ENCODE results near the gene ARL8A. TPM values are rescaled to one million over a fixed set of nuclear protein-coding genes. Genes with fewer than 3 reads are reported as not detected.
"Not testable (repeated sequence)": the region's sequence is repeated elsewhere in the genome, so short reads cannot be mapped to it uniquely, and the experiment has no call there.

The ARL8A gene
- total and polyA plus RNA-seq, 2 donors (not counting 1 experiment from before 2014, with no cell fraction given): 67.6 to 70.7 TPM

DNA sequence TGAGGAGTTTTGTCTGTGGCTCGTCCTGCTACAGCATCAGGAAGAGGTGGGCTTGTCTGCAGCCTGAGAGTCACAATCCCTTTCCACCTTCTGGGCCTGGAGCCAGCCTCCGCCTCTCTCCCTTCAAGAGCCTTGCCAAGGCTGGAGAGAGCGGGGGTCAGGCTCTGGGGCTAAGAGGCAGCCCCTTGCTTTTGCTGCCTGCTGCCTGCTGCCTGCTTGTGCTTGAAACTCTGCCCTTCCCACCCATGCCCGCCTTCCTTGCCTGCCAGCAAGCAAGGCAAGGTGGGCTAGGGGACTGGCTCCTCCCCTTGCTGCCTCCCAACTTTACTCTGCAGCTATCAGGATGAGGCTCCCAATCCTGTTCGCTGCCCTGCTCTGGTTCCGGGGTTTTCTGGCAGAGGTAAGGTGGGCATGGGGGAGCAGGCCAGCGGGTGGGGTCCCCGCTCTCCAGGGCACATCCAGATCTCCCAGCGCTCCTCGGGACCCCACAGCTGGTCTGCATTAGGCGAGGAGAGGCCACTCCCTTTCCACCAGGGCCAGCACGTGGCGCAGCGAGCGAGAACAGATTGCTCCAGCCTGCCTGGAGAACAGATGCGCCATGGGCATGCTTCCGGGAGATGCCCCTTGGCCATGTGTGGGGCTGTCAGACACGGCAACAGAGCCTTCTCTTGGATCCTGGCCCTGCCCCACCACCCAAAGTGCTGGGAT lies 23.3 kb upstream of the ARL8A start:
- Mint-ChIP-seq H3K4me3 (no peak overlapping the region), H3K27me3 (peaks cover 6% of the 10 kb centered on the region), H3K4me1 (peaks cover 37% of the 10 kb centered on the region), H3K27ac (no peak overlapping the region), H3K9me3 (ENCODE audit: insufficient read depth) (no peaks in the 10 kb centered on the region)
- H3K79me2 ChIP-seq (ENCODE audit: control insufficient read depth, insufficient read depth, low read length): peaks cover 12% of the 10 kb centered on the region
- no peaks in the 10 kb centered on the region for H4K20me1 ChIP-seq (ENCODE audit: control insufficient read depth, insufficient read depth, low read length, poor library complexity, severe bottlenecking)
- H3K4me1 ChIP-seq (ENCODE audit: control insufficient read depth in 2 of 2, insufficient read depth in 2 of 2, low read length in 2 of 2): peaks cover 31 to 38% of the 10 kb centered on the region in 2 donors
- no peaks in the 10 kb centered on the region for H3K36me3 ChIP-seq (replicated peaks in 1 of 2; ENCODE audit: control extremely low read depth in 1 of 2, control insufficient read depth in 1 of 2, extremely low read depth in 1 of 2, insufficient read depth in 2 of 2, low read length in 1 of 2)
- ChIA-PET CTCF (no interaction called here), POLR2A (no interaction called here)
- no peak overlapping the region for H3K4me2 ChIP-seq (replicated peaks; ENCODE audit: low read depth, low read length, poor library complexity, severe bottlenecking)
- no peak for DNase-seq
- WGBS (ENCODE audit: insufficient coverage): 92% methylated on average over 17 of the region's 18 CpGs
- no peaks in the 10 kb centered on the region for H3K27me3 ChIP-seq (replicated peaks in 1 of 4; ENCODE audit: control extremely low read depth in 1 of 4, control insufficient read depth in 3 of 4, insufficient read depth in 4 of 4, low read length in 3 of 4)
- no peak overlapping the region for H2AFZ ChIP-seq (ENCODE audit: insufficient read depth, low read depth, low read length, poor library complexity, severe bottlenecking)
- H3K9ac ChIP-seq (ENCODE audit: low read length): no peak overlapping the region
- ATAC-seq (ENCODE audit: low read depth): no peak
- no peaks in the 10 kb centered on the region for H3K9me3 ChIP-seq (ENCODE audit: control extremely low read depth in 1 of 3, control insufficient read depth in 2 of 3, insufficient read depth in 1 of 3, low read length in 2 of 3)
- no peak overlapping the region for H3K4me3 ChIP-seq (ENCODE audit: control extremely low read depth in 1 of 5, extremely low read depth in 1 of 5, insufficient read depth in 1 of 5, low read depth in 2 of 5, low read length in 4 of 5)
- H3K27ac ChIP-seq (ENCODE audit: low read length in 2 of 2): no peak overlapping the region
- TF ChIP-seq CTCF (IDR thresholded peaks at IDR 0.05): no peak
- no peak for TF ChIP-seq EZH2 (IDR thresholded peaks at IDR 0.05; ENCODE audit: borderline replicate concordance, insufficient read depth, low read depth, low read length, poor library complexity, severe bottlenecking)
- intact Hi-C loops (cut with micrococcal nuclease): loop anchor here (10.0 kb wide), 3 partner anchors 183 to 797 kb away; partner anchors contain the start of genes CYB5R1 and RNPEP

DNA sequence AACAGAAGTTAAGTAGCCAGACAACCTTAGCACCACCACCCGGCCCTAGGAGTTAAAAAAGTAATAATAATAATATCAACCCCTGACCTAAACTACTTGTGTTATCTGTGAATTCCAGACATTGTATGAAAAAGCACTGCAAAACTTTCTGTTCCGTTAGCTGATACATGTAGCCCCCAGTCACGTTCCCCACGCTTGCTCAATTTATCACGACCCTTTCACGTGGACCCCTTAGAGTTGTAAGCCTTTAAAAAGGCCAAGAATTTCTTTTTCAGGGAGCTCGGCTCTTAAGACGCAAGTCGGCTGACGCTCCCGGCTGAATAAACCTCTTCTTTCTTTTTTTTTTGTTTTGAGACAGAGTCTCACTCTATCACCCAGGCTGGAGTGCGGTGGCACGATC lies 22.5 kb upstream of the ARL8A start:
- H3K79me2 ChIP-seq (ENCODE audit: control insufficient read depth, insufficient read depth, low read length): peaks cover 12% of the 10 kb centered on the region
- H3K36me3 ChIP-seq (replicated peaks in 1 of 2; ENCODE audit: control extremely low read depth in 1 of 2, control insufficient read depth in 1 of 2, extremely low read depth in 1 of 2, insufficient read depth in 2 of 2, low read length in 1 of 2); H3K4me3 ChIP-seq (ENCODE audit: control extremely low read depth in 1 of 5, extremely low read depth in 1 of 5, insufficient read depth in 1 of 5, low read depth in 2 of 5, low read length in 4 of 5); H3K27me3 Mint-ChIP-seq; H3K4me3 Mint-ChIP-seq; DNase-seq; POLR2A ChIA-PET; H3K9me3 ChIP-seq (ENCODE audit: control extremely low read depth in 1 of 3, control insufficient read depth in 2 of 3, insufficient read depth in 1 of 3, low read length in 2 of 3); H3K27ac Mint-ChIP-seq; H3K9ac ChIP-seq (ENCODE audit: low read length); H3K9me3 Mint-ChIP-seq (ENCODE audit: insufficient read depth); H4K20me1 ChIP-seq (ENCODE audit: control insufficient read depth, insufficient read depth, low read length, poor library complexity, severe bottlenecking); H3K4me2 ChIP-seq (replicated peaks; ENCODE audit: low read depth, low read length, poor library complexity, severe bottlenecking); H3K27ac ChIP-seq (ENCODE audit: low read length in 2 of 2); ATAC-seq (ENCODE audit: low read depth); H2AFZ ChIP-seq (ENCODE audit: insufficient read depth, low read depth, low read length, poor library complexity, severe bottlenecking); H3K27me3 ChIP-seq (replicated peaks in 1 of 4; ENCODE audit: control extremely low read depth in 1 of 4, control insufficient read depth in 3 of 4, insufficient read depth in 4 of 4, low read length in 3 of 4): not testable (repeated sequence)
- WGBS (ENCODE audit: insufficient coverage): 97% methylated on average over 10 of the region's 13 CpGs
- intact Hi-C loops (cut with micrococcal nuclease): loop anchor here (10.0 kb wide), 3 partner anchors 182 to 798 kb away; partner anchors contain the start of genes CYB5R1 and RNPEP
- CTCF ChIA-PET: interaction anchor here (1.0 kb wide), 1 partner anchor 12 kb away, joined by 4 read pairs; no protein-coding TSS in a partner anchor
- H3K4me1 ChIP-seq (ENCODE audit: control insufficient read depth in 2 of 2, insufficient read depth in 2 of 2, low read length in 2 of 2): peaks cover 40 to 46% of the 10 kb centered on the region in 2 donors
- peaks cover 45% of the 10 kb centered on the region for H3K4me1 Mint-ChIP-seq

Measured in B cell (primary cell).